Large intestine (tissue), 3 donors: ENCODE results near the gene INVS. TPM values are rescaled to one million over a fixed set of nuclear protein-coding genes. Genes with fewer than 3 reads are reported as not detected.
A peak's percentile ranks its signal among the peaks of the same experiment; 100 is the strongest.

Experiments
- DNase-seq, 2 donors: peaks; one replicate each; pipeline versions ENCODE4 v3.0.0 to v3.0.0-alpha.2; 2013
- H3K27ac ChIP-seq: one replicate; pipeline ENCODE4 v1.5.1; 2013; ENCODE audit warnings: low read length
- H3K27me3 ChIP-seq: 2 replicates; pipeline ENCODE4 v1.6.1; 2013; ENCODE audit warnings: low read length; ENCODE audit not compliant: control insufficient read depth, insufficient read depth
- H3K36me3 ChIP-seq: 2 replicates; pipeline ENCODE4 v1.6.1; 2013; ENCODE audit warnings: low read length; ENCODE audit not compliant: control insufficient read depth, insufficient read depth
- H3K4me1 ChIP-seq: one replicate; pipeline ENCODE4 v1.6.1; 2013; ENCODE audit warnings: low read length; ENCODE audit not compliant: control insufficient read depth, insufficient read depth
- H3K4me3 ChIP-seq: one replicate; pipeline ENCODE4 v1.5.1; 2013; ENCODE audit warnings: low read length
- H3K9me3 ChIP-seq: one replicate; pipeline ENCODE4 v1.6.1; 2013; ENCODE audit warnings: mild to moderate bottlenecking, low read depth, low read length, moderate library complexity; ENCODE audit not compliant: control insufficient read depth
- WGBS: methylation state at CpG from one replicate; pipeline ENCODE4 v1.1.5; 2013; ENCODE audit warnings: low lambda C conversion rate; ENCODE audit not compliant: insufficient coverage; 5-methylcytosine and 5-hydroxymethylcytosine counted together
- polyA plus RNA-seq: library from polyadenylated mRNA; unstranded; fragments of 120-200 nt; gene quantifications from one replicate; pipeline ENCODE4 v1.2.1, GENCODE V29; 2013

INVS gene
- polyA plus RNA-seq, 1 donor: 15.8 TPM

- no peak overlapping the region for H3K27ac ChIP-seq
- no peak overlapping the region for H3K4me3 ChIP-seq
- H3K36me3 ChIP-seq: peaks cover 6% of the 10 kb centered on the region
- H3K4me1 ChIP-seq: no peaks in the 10 kb centered on the region
- WGBS: 100% methylated on average over 1 of the region's 2 CpGs
- H3K27me3 ChIP-seq: no peaks in the 10 kb centered on the region
- peaks cover 20% of the 10 kb centered on the region for H3K9me3 ChIP-seq
- no peak for DNase-seq
Observed at GRCh38 chr9:100190339-100190738, 91.3 kb downstream of the INVS start.

GRCh38 chr9:100191264-100191663, 92.2 kb downstream of the INVS start:
- peaks cover 6% of the 10 kb centered on the region for H3K36me3 ChIP-seq
- no peak overlapping the region for H3K4me3 ChIP-seq
- H3K27ac ChIP-seq: no peak overlapping the region
- no peaks in the 10 kb centered on the region for H3K4me1 ChIP-seq
- no peaks in the 10 kb centered on the region for H3K27me3 ChIP-seq
- H3K9me3 ChIP-seq: peaks cover 20% of the 10 kb centered on the region
- no peak for DNase-seq

DNA sequence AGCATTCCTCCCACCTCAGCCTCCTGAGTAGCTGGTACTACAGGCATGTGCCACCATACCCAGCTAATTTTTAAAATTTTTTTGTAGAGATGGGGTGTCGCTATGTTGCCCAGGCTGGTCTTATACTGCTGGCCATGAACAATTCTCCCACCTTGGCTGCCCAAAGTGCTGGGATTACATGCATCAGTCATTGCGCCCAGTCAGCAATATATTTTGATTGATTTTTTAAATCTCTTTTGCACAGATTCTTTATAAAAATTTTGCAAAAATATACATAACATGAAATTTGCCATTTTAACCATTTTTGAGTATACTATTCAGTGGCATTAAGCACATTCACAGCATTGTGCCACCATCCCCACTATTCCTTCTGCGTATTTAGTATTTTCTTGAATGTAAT, 94.0 kb downstream of the INVS start:
- H3K4me1 ChIP-seq: peaks cover 11% of the 10 kb centered on the region
- H3K4me3 ChIP-seq: no peak overlapping the region
- 100% methylated on average over 2 of the region's 3 CpGs for WGBS
- no peak for DNase-seq
- no peaks in the 10 kb centered on the region for H3K27me3 ChIP-seq
- H3K9me3 ChIP-seq: peaks cover 14% of the 10 kb centered on the region
- peaks cover 4% of the 10 kb centered on the region for H3K36me3 ChIP-seq
- no peak overlapping the region for H3K27ac ChIP-seq

DNA sequence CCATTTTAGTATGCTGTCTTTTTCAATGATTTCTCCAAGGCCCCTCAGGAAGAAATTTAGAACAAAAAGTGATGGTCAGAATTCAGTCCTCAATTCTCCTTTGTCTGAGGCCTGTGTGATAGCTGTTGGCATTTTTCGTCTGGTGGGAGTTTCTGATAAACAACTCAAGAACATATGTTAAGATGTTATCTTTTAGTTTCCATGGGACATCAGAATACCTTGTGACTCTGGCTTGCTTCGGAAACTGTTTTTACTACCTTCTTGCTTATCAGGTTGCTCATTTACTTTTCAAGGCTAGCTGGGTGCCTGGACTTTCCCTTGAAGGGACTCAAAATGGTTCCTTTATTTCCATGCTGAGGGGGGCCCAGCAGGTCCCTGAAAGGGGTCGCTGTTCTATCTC, 97.2 kb downstream of the INVS start:
- peak; percentile 35 to 71 for DNase-seq
- H3K27ac ChIP-seq: peak overlapping the region; percentile 38

DNA sequence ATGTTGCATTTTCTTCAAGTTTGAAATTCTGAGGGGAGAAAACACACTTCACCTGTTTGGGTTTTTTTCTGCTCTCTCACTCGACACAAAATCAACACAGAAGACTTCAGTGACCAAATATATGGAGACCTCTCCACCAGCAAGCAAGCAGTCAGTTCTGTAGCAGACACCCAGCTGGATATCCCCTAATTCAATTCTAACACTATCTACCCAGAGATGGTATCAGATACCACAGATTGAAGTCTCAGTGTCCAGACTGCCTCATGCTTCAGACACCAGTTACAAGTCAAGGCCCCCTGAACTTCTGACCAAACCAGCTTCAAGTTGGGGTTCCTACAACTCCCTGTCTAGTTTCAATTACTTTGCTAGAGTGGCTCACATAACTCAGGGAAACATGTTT, 97.8 kb downstream of the INVS start:
- Histone ChIP-seq H3K9me3 (peaks cover 6% of the 10 kb centered on the region), H3K27me3 (no peaks in the 10 kb centered on the region), H3K27ac (no peak overlapping the region), H3K4me3 (no peak overlapping the region), H3K36me3 (peaks cover 4% of the 10 kb centered on the region), H3K4me1 (peaks cover 21% of the 10 kb centered on the region)
- no CpG with 5 or more reads among the region's 1 CpG for WGBS
- DNase-seq: no peak

More for the DNA sequence above, 97.2 kb downstream of the INVS start:
- Histone ChIP-seq H3K4me1 (peaks cover 19% of the 10 kb centered on the region), H3K27me3 (no peaks in the 10 kb centered on the region), H3K36me3 (peaks cover 4% of the 10 kb centered on the region), H3K4me3 (no peak overlapping the region), H3K9me3 (peaks cover 6% of the 10 kb centered on the region)
- WGBS: no CpG with 5 or more reads among the region's 3 CpGs

GRCh38 chr9:100197553-100197952, 98.5 kb downstream of the INVS start:
- Histone ChIP-seq H3K9me3 (peaks cover under 1% of the 10 kb centered on the region), H3K27ac (no peak overlapping the region), H3K27me3 (no peaks in the 10 kb centered on the region), H3K36me3 (peaks cover 4% of the 10 kb centered on the region), H3K4me1 (peaks cover 25% of the 10 kb centered on the region), H3K4me3 (no peak overlapping the region)
- DNase-seq: no peak

GRCh38 chr9:100202806-100203205, 103.8 kb downstream of the INVS start:
- peak; percentile 71 to 77 for DNase-seq
- Histone ChIP-seq H3K27ac (peak overlapping the region; percentile 46), H3K9me3 (no peaks in the 10 kb centered on the region), H3K4me1 (peaks cover 15% of the 10 kb centered on the region), H3K36me3 (no peaks in the 10 kb centered on the region), H3K27me3 (no peaks in the 10 kb centered on the region), H3K4me3 (no peak overlapping the region)

DNA sequence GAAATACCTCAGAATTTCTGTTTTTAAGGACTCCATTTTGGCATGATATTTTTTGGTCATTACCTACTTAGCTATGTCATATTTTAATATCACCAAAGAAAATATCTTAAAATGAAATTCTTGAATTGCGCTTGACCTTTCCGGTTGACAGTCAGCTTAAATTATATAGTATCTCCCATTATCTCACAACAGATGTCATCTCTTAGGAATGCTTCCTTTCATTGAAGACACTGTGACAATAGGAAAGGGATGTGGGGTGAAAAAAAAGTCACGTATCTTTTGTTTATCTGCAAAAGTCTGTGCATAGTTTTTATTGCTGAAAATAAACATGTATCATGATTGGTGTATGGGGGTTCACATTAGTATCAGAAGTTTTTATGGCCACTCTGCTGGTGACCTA, 105.8 kb downstream of the INVS start:
- Histone ChIP-seq H3K4me3 (no peak overlapping the region), H3K27me3 (no peaks in the 10 kb centered on the region), H3K36me3 (no peaks in the 10 kb centered on the region), H3K4me1 (peaks cover 14% of the 10 kb centered on the region), H3K27ac (no peak overlapping the region), H3K9me3 (no peaks in the 10 kb centered on the region)
- DNase-seq: no peak
- no CpG with 5 or more reads among the region's 3 CpGs for WGBS

DNA sequence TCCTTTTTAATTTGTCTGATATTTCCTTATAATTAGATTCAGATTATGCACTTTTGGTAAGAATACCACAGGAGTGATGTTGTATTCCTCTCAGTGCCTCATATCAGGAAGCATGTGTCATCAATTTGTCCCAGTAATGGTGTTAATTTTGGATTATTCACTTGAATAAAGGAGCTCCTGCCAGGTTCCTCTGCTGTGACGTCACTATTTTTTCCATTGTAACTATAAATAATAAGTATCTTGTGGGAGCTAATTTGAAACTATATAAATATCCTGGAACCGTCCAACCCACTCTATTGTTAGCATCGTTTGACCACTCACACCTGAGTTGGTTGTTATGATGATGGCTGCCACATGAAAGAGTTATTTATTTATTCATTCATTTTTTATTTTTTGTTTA, 107.9 kb downstream of the INVS start:
- WGBS: no CpG with 5 or more reads among the region's 3 CpGs

GRCh38 chr9:100208673-100209072, 109.6 kb downstream of the INVS start:
- Histone ChIP-seq H3K27me3 (no peaks in the 10 kb centered on the region), H3K4me3 (no peak overlapping the region), H3K27ac (no peak overlapping the region), H3K36me3 (no peaks in the 10 kb centered on the region), H3K9me3 (no peaks in the 10 kb centered on the region), H3K4me1 (no peaks in the 10 kb centered on the region)
- whole genome bisulfite sequencing: 100% methylated on average over 1 of the region's 1 CpG
- no peak for DNase-seq

More for the DNA sequence above, 107.9 kb downstream of the INVS start:
- H3K27ac ChIP-seq: no peak overlapping the region
- no peaks in the 10 kb centered on the region for H3K27me3 ChIP-seq
- peaks cover 4% of the 10 kb centered on the region for H3K4me1 ChIP-seq
- no peak for DNase-seq
- H3K36me3 ChIP-seq: no peaks in the 10 kb centered on the region
- no peaks in the 10 kb centered on the region for H3K9me3 ChIP-seq
- H3K4me3 ChIP-seq: no peak overlapping the region

GRCh38 chr9:100211476-100211875, 112.4 kb downstream of the INVS start:
- no peak overlapping the region for H3K4me3 ChIP-seq
- peaks cover 6% of the 10 kb centered on the region for H3K36me3 ChIP-seq
- H3K27me3 ChIP-seq: no peaks in the 10 kb centered on the region
- H3K4me1 ChIP-seq: no peaks in the 10 kb centered on the region
- no peak for DNase-seq
- no peak overlapping the region for H3K27ac ChIP-seq
- H3K9me3 ChIP-seq: no peaks in the 10 kb centered on the region
- no CpG with 5 or more reads among the region's 1 CpG for WGBS
